ENCODE results near the gene CCDC106. TPM values are rescaled to one million over a fixed set of nuclear protein-coding genes. Genes with fewer than 3 reads are reported as not detected.

CCDC106 gene
- total RNA-seq, 2 experiments from 2014 or later: 4.2 to 4.4 TPM

Other genes starting within 250 kb of the CCDC106 start
- gene UBE2S, start 240.4 kb upstream of the CCDC106 start, total RNA-seq: 100 to 1,000 TPM; 294 to 307 TPM
- not detected for gene SHISA7, start 204.9 kb upstream of the CCDC106 start, total RNA-seq
- 10 to 100 TPM; 18.6 to 20.5 TPM for gene ISOC2, start 186.6 kb upstream of the CCDC106 start, total RNA-seq
- not detected for gene C19orf85, start 183.5 kb upstream of the CCDC106 start, total RNA-seq
- gene ZNF628, start 171.6 kb upstream of the CCDC106 start, total RNA-seq: 1 to 10 TPM; 6.0 to 6.1 TPM
- 1 to 10 TPM; 7.6 to 8.0 TPM for gene NAT14, start 163.0 kb upstream of the CCDC106 start, total RNA-seq
- under 1 TPM; 0.25 to 0.48 TPM for gene SSC5D, start 159.8 kb upstream of the CCDC106 start, total RNA-seq
- not detected for gene SBK2, start 111.1 kb upstream of the CCDC106 start, total RNA-seq
- gene SBK3, start 102.7 kb upstream of the CCDC106 start, total RNA-seq: not detected
- 1 to 10 TPM; 6.1 to 6.5 TPM for gene ZNF579, start 67.4 kb upstream of the CCDC106 start, total RNA-seq
- 10 to 100 TPM; 12.8 to 14.8 TPM for gene FIZ1, start 48.7 kb upstream of the CCDC106 start, total RNA-seq
- gene ZNF524, start 47.9 kb upstream of the CCDC106 start, total RNA-seq: 10 to 100 TPM; 20.9 to 23.0 TPM
- gene ZNF865, start 42.6 kb upstream of the CCDC106 start, total RNA-seq: 10 to 100 TPM; 10.8 to 11.2 TPM
- gene ZNF784, start 23.6 kb upstream of the CCDC106 start, total RNA-seq: 1 to 10 TPM; 3.7 to 4.0 TPM
- gene ZNF580, start 7.2 kb upstream of the CCDC106 start, total RNA-seq: 10 to 100 TPM; 18.1 to 18.7 TPM
- gene ZNF581, start 4.6 kb upstream of the CCDC106 start, total RNA-seq: 10 to 100 TPM; 18.0 to 20.7 TPM
- gene U2AF2, start 6.8 kb downstream of the CCDC106 start, total RNA-seq: 100 to 1,000 TPM; 285 to 293 TPM
- gene EPN1, start 27.0 kb downstream of the CCDC106 start, total RNA-seq: 10 to 100 TPM; 23.4 TPM
- not detected for gene NLRP9, start 90.2 kb downstream of the CCDC106 start, total RNA-seq
- gene RFPL4A, start 110.9 kb downstream of the CCDC106 start, total RNA-seq: not detected
- not detected for gene RFPL4AL1, start 120.9 kb downstream of the CCDC106 start, total RNA-seq
- gene NLRP11, start 183.8 kb downstream of the CCDC106 start, total RNA-seq: under 1 TPM in 1 of 2 experiments, not detected in 1; 0.10 TPM
- not detected for gene NLRP4, start 188.3 kb downstream of the CCDC106 start, total RNA-seq

Data from activated naive CD4-positive, alpha-beta T cell treated with anti-CD3 and anti-CD28 coated beads for 36 hours (primary cell).